ENCODE measurements around the gene ENTHD1.

GRCh38 chr22:39818094-39818493, 75.5 kb downstream of the ENTHD1 start:
- TF ChIP-seq POLR2A (IDR thresholded peaks at IDR 0.05; ENCODE audit: low read length) (no peak), GATA1 (IDR thresholded peaks at IDR 0.05; ENCODE audit: low read depth, low read length) (no peak)
